ENCODE results near the gene NSMCE1. TPM values are rescaled to one million over a fixed set of nuclear protein-coding genes. Genes with fewer than 3 reads are reported as not detected.
"Not testable (repeated sequence)": the region's sequence is repeated elsewhere in the genome, so short reads cannot be mapped to it uniquely, and the experiment has no call there.

NSMCE1 gene
- total RNA-seq, 1 donor from 2014 or later, result 77.3 TPM

DNA sequence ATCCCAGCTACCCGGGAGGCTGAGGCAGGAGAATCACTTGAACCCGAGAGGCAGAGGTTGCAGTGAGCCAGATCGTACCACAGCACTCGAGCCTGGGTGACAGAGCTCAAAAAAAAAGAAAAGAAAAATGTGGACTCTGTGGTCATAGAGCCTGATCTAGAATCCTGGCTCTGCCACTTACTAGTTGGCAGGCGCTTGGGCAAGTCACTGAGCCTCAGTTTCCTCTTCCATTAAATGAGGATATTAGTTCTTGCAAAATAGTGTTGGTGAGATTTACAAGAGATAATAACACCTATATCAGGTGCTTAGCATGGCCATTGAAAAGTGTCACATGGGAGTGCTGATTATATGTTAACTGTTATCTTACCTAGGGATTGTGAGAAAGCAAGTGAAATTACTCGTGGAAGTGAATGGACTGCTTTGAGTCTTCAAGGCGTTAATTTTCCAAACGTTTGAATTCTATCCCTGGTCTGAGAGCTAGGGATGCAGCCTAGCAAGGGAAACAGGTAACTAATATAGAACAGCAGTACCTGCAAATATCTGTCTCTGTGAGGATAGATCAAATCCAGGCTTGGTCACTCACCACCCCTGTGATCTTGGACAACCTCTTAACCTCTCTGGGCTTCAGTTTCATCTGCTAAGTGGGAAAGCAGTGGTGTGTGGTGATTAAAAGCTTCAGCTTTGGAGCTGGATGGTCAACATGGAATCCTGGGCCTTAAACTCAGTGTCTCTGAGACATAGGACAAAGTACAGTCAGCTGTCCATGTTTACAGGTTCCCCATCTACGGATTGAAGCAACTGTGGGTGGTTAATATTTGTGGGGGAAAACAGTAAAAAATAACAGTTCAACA is 953 bp upstream of the NSMCE1 start:
- DNase-seq, result no peak

DNA sequence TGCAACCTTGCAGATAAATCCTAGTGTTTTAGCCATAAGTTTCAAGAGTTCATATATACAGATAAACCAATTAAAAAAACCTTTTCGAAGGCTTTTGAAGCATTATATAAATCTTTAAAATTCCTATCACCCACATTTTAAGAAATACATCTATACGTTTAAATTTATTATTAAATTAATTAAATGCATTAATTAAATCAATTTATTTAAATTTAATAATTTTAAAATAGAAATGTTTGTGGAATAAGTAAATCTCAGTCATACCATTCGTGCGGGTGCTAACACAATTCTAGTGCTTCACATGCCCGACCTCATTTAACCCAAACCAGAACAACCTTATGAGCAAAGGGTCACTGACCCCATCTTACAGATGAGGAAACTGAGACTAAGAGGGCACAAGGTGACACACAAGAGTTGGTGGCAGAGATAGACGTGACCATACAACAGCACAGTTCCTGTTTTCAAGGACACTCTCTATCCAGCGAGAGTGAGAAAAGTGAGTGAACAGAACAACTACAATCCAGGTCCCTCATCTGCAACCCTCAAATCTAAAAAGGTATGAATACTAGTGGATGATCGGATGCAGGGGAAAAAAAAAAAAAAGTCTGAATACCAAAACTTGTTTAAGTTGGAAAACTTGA is 1.4 kb downstream of the NSMCE1 start:
- DNase-seq, result no peak

- DNase-seq, result no peak
Observed at GRCh38 chr16:27265982-27266381, 2.6 kb downstream of the NSMCE1 start.

GRCh38 chr16:27264151-27264550 is 4.4 kb downstream of the NSMCE1 start:
- peak; percentile 73 for DNase-seq

DNA sequence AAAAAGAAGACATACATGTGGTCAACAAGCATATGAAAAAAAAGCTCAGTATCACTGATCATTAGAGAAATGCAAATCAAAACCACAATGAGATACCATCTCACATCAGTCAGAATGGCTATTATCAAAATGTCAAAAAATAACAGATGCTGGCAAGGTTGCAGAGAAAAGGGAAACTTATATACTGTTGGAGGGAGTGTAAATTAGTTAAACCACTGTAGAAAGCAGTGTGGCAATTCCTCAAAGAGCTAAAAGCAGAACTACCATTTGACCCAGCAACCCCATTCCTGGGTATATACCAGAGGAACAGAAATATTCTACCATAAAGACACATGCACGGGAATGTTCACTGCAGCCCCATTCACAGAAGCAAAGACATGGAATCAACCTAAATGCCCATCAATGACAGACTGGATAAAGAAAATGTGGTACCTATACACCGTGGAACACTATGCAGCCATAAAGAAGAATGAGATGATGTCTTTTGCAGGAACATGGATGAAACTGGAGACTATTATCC is 5.6 kb downstream of the NSMCE1 start:
- not testable (repeated sequence) for DNase-seq

DNA sequence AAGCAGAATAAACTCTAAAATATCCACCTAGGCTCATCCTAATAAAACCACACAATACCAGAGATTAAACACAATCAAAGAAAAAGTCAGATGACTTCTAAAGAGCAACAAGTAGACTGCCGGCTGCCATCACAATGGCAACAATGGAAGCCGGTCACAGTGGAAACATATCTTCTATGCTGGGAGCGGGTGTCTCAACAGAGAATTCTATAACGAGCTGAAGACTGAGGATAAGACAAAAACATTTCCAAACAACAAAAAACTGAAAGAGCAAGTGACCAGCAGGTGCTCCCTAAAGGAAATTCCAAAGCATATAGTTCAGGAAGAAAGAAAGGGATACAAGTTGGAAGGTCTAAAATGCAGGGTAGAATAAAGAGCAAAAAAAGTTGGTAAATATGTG is 8.9 kb downstream of the NSMCE1 start:
- peak; percentile 71 for DNase-seq

DNA sequence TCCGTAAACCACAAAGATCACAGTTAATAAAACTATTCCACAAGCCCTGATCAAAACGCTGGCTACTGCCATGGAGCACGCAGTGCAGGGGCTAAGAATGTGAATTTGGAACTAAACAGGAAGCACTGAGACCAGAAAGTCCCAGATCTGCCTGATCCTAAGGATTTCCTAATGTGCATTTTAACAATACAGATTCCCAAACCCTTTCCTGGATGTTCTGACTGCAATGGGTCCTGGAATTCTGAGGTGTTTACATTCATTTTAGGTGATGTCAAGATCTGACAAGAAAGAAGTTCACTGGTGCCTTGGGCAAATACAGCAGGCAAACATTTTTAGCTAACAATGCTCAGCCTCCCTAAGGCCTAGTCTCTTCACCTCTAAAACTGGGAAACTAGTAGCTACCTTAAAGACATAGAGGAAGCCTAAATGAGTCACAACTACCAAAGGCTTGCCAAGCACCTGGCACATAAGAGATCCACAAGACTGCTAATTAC is 10.3 kb downstream of the NSMCE1 start:
- DNase-seq, result peak; percentile 92

DNA sequence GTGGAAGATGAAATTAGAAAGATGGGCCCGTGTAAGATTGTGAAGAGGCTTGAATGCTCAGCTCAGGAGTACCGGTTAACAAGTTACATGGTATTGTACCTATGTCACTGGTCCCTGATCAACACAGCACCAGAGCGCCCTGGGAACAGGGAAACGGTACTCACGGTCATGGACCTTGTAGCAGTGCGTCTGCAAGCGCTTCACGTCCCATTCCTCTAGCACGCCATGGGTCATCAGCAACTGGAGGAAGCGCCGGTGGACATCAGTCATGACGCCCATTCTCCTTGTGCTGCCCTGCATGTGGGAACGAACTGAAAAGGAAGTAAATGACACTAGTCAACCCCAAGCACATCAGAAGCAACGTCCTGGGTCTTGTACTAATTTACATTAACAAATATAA is 11.3 kb downstream of the NSMCE1 start:
- DNase-seq, result no peak

DNA sequence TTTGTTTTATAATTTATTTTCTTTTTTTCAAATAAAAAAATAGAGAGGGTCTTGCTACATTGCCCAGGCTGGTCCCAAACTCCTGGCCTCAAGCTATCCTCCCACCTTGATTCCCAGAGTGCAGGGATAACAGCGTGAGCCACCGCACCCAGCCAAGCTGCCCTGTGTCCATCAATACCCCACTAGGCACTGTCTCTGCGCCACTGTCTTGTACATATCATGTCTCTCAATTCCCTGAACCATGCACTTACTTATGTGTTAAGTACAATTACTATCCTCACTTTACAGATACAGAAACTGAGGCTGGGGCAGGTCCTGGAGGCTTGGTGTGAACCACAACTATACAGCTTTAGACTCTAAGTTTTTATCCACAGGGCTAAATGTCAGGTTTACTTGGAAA is 11.7 kb downstream of the NSMCE1 start:
- DNase-seq, result no peak

DNA sequence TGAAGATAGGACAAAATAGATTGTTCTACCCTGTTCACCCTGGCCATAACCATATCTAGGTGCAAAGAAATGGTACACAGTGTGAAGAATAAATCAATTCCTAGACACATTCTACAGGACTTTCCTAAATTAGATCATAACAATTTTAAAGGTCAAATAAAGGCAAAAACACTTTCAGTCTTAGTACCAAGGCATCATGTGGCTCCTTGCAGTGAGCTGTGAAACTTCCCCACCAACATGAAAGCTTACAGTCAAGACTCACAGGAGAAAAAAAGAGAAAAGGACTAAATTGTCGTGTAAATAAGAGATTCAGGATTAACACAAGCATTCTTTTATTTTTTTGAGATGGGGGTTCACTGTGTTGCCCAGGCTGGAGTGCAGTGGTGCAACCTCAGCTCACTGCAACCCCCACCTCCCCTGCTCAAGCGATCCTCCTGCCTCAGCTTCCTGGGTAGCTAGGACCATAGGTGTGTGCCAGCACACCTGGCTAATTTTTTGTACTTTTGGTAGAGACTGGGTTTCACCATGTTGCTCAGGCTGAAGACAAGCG is 14.2 kb downstream of the NSMCE1 start:
- DNase-seq, result no peak

DNA sequence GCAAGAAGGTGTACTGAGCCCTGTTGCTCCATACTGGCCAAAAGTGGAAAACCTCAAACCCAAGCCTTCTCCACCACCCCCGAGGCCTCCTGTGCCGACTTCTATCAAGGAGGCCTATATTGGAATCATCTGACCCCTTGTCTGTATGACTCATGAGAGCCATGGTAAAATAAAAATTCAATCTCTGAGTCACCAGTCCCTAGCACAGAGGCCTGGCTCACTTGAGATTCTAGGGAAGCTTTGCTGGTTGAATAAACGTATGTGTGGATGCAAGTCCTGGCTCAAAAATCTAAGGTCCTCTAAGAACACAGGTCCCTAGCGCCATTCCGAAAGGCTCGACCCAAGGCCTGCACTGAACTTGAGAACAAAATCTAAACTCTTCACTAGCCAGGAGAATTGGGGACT is 15.0 kb downstream of the NSMCE1 start:
- DNase-seq, result peak; percentile 82

- DNase-seq, result no peak
Observed at GRCh38 chr16:27252206-27252585, 16.4 kb downstream of the NSMCE1 start.

DNA sequence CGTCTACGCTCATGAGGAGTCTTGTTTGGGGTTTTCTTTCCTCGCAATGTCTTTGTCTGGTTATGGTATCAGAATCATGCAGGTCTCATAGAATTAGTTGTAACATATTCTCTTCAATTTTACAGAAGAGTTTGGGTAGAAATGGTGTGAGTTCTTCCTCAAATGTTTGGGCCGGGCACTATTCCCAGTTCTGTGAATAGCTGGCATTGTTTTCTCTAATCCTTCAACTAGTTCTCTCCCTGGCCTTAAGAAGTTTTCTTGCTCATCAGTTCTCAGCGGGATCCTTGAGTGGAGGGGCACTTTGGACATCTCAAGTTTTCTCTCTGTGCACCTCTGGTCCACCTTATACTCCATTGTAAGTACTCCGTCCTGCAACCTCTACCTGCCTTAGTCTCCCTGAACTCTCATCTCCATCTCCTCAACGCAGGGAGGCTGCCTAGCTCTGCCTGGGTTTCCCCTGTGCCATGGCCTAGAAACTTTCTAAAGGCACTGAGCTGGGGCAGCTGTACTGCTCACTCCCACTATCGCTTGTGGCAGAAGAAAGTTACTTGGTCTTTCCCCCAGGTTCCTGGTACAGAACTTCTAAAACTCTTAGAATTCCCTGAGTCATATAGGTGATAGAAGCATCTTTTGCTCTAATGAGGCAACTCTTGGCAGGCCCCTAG is 16.9 kb downstream of the NSMCE1 start:
- DNase-seq, result no peak

DNA sequence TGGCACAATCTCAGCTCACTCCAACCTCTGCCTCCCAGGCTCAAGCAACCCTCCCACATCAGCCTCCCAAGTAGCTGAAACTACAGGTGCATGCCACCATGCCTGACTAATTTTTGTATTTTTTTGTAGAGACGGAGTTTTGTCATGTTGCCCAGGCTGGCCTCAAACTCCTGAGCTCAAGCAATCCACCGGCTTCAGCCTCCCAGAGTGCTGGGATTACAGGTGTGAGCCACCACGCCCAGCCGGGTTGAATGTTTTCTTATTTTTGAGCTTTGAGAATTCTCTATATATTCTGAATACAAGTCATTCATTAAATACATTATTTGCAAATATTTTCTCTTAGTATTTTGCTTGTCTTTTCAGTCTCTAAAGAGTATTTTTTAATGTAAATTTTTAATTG is 19.7 kb downstream of the NSMCE1 start:
- DNase-seq, result not testable (repeated sequence)

- DNase-seq, result peak; percentile 40
Observed at GRCh38 chr16:27248036-27248435, 20.5 kb downstream of the NSMCE1 start.

- DNase-seq, result not testable (repeated sequence)
Observed at GRCh38 chr16:27247076-27247475, 21.5 kb downstream of the NSMCE1 start.

- DNase-seq, result no peak
Observed at GRCh38 chr16:27246439-27246838, 22.1 kb downstream of the NSMCE1 start.

DNA sequence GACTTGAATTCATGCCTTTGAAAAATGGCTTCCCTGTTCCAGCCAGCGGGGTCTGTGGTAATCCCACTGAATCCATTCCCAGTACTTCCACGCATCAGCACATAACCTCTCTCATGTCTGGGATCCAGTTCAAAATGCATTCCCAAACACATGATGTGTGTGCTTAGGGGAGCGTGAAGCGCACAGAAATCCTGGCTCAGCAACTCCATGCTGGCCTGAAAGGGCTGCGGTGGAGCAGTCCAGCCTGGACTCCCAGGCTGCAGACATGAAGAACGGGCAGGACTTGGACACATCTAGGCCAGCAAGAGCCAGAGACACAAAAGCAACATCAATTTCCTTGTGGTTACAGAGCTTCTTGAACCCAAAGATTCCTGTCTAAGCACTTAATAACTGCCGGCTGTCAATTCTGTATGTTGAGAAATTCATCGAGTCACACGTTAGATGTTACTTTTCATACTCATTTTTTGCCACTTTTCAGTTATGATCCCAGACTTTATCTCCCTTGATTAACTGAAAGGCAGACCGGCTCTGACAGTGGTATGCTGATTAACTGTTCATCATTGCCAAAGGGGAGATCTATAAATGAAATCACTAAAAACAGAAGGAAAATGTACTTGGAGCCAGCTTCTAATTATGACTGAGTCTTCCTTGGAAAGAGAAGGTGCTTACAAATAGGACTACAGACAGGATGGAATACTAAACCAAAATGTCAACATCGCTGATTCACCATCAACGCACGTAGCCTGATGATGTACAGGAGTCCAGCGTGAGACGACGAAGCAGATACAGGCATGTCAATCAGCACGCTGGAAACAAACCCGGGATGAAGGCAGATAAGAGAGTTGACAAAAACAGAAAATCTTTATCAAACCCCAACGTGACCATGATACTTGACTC is 23.0 kb downstream of the NSMCE1 start:
- DNase-seq, result peak; percentile 57

GRCh38 chr16:27244363-27244755 is 24.2 kb downstream of the NSMCE1 start:
- no peak for DNase-seq

DNA sequence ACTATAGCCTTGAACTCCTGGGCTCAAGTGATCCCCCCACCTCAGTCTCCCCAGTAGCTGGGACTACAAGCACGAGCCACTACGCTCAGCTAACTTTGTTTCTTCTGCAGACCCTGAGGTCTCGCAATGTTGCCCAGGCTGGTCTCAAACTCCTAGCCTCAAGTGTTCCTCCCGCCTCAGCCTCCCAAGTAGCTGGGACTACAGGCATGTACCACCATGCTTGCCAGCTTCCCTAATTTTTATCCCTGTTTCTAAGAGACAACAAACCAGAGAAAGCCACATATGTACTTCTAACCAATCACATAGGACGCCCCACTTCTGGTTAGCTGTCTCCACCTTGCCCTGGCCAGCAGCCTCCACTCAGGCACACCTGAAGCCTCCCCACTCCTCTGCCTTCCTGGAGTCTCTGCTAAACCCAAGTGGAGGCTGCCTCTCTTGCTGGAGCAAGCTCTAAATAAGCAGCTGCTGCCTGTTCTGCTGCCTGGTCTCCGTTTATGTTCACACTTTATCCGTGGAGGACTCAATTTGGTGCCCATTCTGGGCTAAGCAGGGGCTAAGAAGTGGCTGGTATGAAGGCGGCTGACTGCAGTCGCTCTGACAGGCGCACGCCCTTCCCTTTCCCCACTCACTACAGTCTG is 24.7 kb downstream of the NSMCE1 start:
- no peak for DNase-seq

GRCh38 chr16:27242868-27243590 is 25.5 kb downstream of the NSMCE1 start:
- peak; percentile 97 for DNase-seq
